Left lung (tissue), 10 donors: ENCODE results near the gene GALNT13. TPM values are rescaled to one million over a fixed set of nuclear protein-coding genes. Genes with fewer than 3 reads are reported as not detected.

Experiments
- ATAC-seq: fragments of 200-7000 bp; cut with Tn5 transposase; one replicate; pipeline ENCODE4 v1.9.1; 2020; ENCODE audit warnings: moderate library complexity
- DNase-seq, 4 donors: peaks; one replicate each; pipeline ENCODE4 v3.0.0-alpha.2; 2013 to 2020
- H3K27ac ChIP-seq, 2 donors: fragments of 200-600 bp; sonication (generic) in 1 of 2; one replicate each; pipeline versions ENCODE4 v1.5.0 to v1.8.0; 2020 to 2021
- H3K27me3 ChIP-seq, 2 donors: fragments of 200-600 bp; sonication (generic) in 1 of 2; one replicate each; pipeline versions ENCODE4 v1.5.0 to v1.8.0; 2020 to 2021
- H3K36me3 ChIP-seq, 2 donors: fragments of 200-600 bp; sonication (generic) in 1 of 2; one replicate each; pipeline versions ENCODE4 v1.5.0 to v1.8.0; 2020 to 2021
- H3K4me1 ChIP-seq, 2 donors: fragments of 200-600 bp; one replicate each; pipeline ENCODE4 v1.8.0; 2021
- H3K4me3 ChIP-seq, 2 donors: fragments of 200-600 bp; sonication (generic) in 1 of 2; one replicate each; pipeline versions ENCODE4 v1.5.0 to v1.8.0; 2020 to 2021; ENCODE audit warnings: mild to moderate bottlenecking in 1 of 2
- H3K9me3 ChIP-seq, 2 donors: fragments of 200-600 bp; sonication (generic) in 1 of 2; one replicate each; pipeline versions ENCODE4 v1.5.0 to v1.8.0; 2020 to 2021
- intact Hi-C, 2 donors: fragments of 100-400 bp; cut with DNase I; formaldehyde crosslinking; loops; one replicate each; pipeline versions ENCODE4 v1.11.2 to v1.14.2; 2022
- polyA plus RNA-seq, 6 donors: library from polyadenylated mRNA; unstranded; fragments of 120-200 nt; gene quantifications; one replicate each; pipeline ENCODE4 v1.2.1, GENCODE V29; 2013; ENCODE audit not compliant: insufficient read length in 6 of 6
- total RNA-seq, 2 donors: library from RNA; stranded (reverse); fragmentation: NEBNext Ultra II Directional; extraction: Animal tissue kit (Norgen Biotek cat#: 25700); gene quantifications; one replicate each; pipeline ENCODE4 v1.2.1, GENCODE V29; 2021
- TF ChIP-seq, protein P1 (sequence below), 2 donors: fragments of 200-600 bp; sonication (generic) in 1 of 2; IDR thresholded peaks; one replicate each; pipeline versions ENCODE4 v1.5.0 to v1.8.0; 2021; ENCODE audit warnings: antibody characterized with exemption in 2 of 2
- donor health status: DM: no; HTN: yes; CAD: no.
- donor health status: DM: no; HTN: no; CAD: no.

GALNT13 gene
- total and polyA plus RNA-seq, 8 donors = 1.1 to 26.4 (median 5.9) TPM

DNA sequence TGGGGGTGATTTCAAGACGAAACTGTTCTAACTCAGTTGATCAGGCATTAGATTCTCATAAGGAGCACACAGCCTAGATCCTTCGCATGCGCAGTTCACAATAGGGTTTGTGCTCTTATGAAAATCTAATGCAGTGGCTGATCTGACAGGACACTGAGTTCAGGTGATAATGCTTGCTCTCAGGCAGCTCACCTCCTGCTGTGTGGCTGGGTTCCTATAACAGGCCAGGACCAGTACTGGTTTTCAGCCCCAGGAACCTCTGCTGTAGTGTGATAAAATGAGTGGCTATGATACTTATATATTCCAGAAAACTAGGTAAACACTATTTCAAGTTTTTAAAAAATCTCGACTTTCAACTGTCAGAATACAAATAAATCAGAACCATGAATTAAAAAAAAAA, 271.4 kb downstream of the GALNT13 start:
- H3K9me3 ChIP-seq = no peaks in the 10 kb centered on the region
- TF ChIP-seq, protein P1, sequence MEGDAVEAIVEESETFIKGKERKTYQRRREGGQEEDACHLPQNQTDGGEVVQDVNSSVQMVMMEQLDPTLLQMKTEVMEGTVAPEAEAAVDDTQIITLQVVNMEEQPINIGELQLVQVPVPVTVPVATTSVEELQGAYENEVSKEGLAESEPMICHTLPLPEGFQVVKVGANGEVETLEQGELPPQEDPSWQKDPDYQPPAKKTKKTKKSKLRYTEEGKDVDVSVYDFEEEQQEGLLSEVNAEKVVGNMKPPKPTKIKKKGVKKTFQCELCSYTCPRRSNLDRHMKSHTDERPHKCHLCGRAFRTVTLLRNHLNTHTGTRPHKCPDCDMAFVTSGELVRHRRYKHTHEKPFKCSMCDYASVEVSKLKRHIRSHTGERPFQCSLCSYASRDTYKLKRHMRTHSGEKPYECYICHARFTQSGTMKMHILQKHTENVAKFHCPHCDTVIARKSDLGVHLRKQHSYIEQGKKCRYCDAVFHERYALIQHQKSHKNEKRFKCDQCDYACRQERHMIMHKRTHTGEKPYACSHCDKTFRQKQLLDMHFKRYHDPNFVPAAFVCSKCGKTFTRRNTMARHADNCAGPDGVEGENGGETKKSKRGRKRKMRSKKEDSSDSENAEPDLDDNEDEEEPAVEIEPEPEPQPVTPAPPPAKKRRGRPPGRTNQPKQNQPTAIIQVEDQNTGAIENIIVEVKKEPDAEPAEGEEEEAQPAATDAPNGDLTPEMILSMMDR (IDR thresholded peaks at IDR 0.05) = no peak
- no peaks in the 10 kb centered on the region for H3K27me3 ChIP-seq
- ATAC-seq (no peak), DNase-seq (no peak)
- H3K4me3 ChIP-seq = no peak overlapping the region
- no peak overlapping the region for H3K27ac ChIP-seq
- no peaks in the 10 kb centered on the region for H3K36me3 ChIP-seq
- intact Hi-C loops = no loop called here
- no peaks in the 10 kb centered on the region for H3K4me1 ChIP-seq

DNA sequence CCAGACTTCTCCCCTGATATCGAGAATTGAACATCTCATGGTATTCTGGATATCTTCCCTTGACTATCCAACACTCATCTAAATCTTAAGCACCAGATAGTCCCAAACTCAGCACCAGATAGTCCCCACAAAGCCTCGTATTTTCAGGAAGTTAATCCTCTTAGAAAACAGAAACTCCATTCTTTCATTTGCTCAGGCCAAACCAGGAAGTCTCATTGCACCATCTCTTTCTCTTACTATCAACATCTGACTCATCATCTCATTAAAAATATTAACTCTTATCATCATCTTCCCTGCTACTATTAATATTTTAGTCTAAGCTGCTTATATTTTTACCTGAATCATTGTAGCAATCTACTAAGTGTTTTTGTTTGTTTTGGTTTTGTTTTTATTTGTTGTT, 286.4 kb downstream of the GALNT13 start:
- intact Hi-C loops = no loop called here
- H3K4me3 ChIP-seq = no peak overlapping the region
- H3K9me3 ChIP-seq = peaks cover 0 to 3% of the 10 kb centered on the region in 2 donors
- TF ChIP-seq, protein P1 (IDR thresholded peaks at IDR 0.05) = no peak
- DNase-seq (no peak), ATAC-seq (no peak)
- no peaks in the 10 kb centered on the region for H3K4me1 ChIP-seq
- no peak overlapping the region for H3K27ac ChIP-seq
- no peaks in the 10 kb centered on the region for H3K27me3 ChIP-seq
- H3K36me3 ChIP-seq = no peaks in the 10 kb centered on the region

DNA sequence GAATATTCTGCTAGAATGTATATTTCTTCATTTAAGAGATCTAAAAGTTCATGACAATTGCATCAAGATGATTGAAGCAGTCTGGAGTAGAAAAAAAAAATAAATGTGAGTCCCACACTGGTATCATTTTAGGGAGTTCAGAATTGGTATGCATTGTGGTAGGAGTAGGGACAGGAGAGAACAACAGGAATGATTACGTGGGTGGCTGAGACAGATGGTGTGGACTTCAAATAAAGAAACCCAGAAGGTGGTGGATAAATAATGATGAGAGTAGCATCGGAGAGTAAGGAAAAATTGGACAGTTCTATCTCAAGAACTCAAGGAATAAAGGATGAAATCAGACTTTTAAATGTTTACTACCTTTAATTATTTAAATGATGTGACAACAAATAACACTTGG, 289.6 kb downstream of the GALNT13 start:
- H3K9me3 ChIP-seq = peaks cover 0 to 3% of the 10 kb centered on the region in 2 donors
- H3K27ac ChIP-seq = no peak overlapping the region
- H3K36me3 ChIP-seq = no peaks in the 10 kb centered on the region
- H3K4me3 ChIP-seq = no peak overlapping the region
- intact Hi-C loops = no loop called here
- no peaks in the 10 kb centered on the region for H3K4me1 ChIP-seq
- no peak for ATAC-seq
- DNase-seq = no peak
- TF ChIP-seq, protein P1 (IDR thresholded peaks at IDR 0.05) = no peak
- H3K27me3 ChIP-seq = no peaks in the 10 kb centered on the region

DNA sequence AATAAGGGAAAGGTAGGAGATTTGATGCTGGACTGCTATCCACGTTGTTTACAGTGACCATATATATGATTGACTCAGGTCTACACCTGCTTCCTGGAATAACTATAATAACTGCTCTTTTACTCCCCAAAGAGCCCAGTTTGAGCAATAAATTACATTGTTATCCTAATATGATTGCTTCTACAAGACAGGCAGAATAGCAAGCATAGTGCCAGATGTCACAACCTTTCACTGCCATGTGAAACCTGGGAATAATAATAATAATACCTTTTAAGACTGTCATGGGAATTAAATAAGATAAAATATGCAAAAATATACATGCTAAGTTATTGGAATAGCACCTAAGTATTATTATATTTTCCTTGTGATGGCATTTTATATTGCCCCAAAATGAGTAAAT, 298.7 kb downstream of the GALNT13 start:
- Histone ChIP-seq H3K36me3 (no peaks in the 10 kb centered on the region), H3K4me1 (no peaks in the 10 kb centered on the region), H3K27me3 (no peaks in the 10 kb centered on the region), H3K9me3 (peaks cover 0 to 3% of the 10 kb centered on the region in 2 donors), H3K27ac (no peak overlapping the region), H3K4me3 (no peak overlapping the region)
- TF ChIP-seq, protein P1 (IDR thresholded peaks at IDR 0.05) = no peak
- intact Hi-C loops = no loop called here
- ATAC-seq (no peak), DNase-seq (no peak)

DNA sequence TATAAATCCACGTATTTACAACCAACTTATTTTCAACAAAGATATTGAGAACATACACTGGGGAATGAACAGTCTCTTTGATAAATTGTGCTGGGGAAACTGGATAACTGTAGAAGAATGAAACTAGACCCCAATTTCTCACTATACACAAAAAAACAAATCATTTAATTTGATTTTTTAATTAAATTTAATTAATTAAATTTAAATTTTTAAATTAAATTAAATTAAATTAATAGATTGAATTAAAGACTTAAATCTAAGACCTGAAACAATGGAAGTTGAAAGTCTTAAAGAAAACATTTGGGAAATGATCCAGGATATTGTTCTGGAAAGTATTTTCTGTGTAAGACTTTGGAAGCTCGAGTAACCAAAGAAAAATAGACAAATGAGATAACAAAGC, 301.4 kb downstream of the GALNT13 start:
- H3K36me3 ChIP-seq = no peaks in the 10 kb centered on the region
- intact Hi-C loops = no loop called here
- no peaks in the 10 kb centered on the region for H3K4me1 ChIP-seq
- no peak for ATAC-seq
- TF ChIP-seq, protein P1 (IDR thresholded peaks at IDR 0.05) = no peak
- no peak overlapping the region for H3K27ac ChIP-seq
- no peak for DNase-seq
- H3K27me3 ChIP-seq = no peaks in the 10 kb centered on the region
- no peak overlapping the region for H3K4me3 ChIP-seq
- H3K9me3 ChIP-seq = no peaks in the 10 kb centered on the region
